ENCODE results near the gene PLD3. TPM values are rescaled to one million over a fixed set of nuclear protein-coding genes. Genes with fewer than 3 reads are reported as not detected.

The PLD3 gene
- total RNA-seq, 2 experiments from 2014 or later: 54.4 to 56.7 TPM

GRCh38 chr19:40387155-40387554 is 38.7 kb downstream of the PLD3 start:
- Mint-ChIP-seq H3K36me3 (ENCODE audit: low read depth) (no peaks in the 10 kb centered on the region), H3K27me3 (no peaks in the 10 kb centered on the region), H3K4me3 (no peak overlapping the region), H3K4me1 (ENCODE audit: low read depth) (no peaks in the 10 kb centered on the region), H3K9me3 (no peaks in the 10 kb centered on the region), H3K27ac (no peak overlapping the region)
- DNase-seq (no peak), ATAC-seq (no peak)
- ChIA-PET POLR2A (interaction anchor here (0.6 kb wide), 1 partner anchor 12 kb away, joined by 3 read pairs; no protein-coding TSS in a partner anchor), CTCF (interaction anchor here (1.3 kb wide), 2 partner anchors 77 to 82 kb away, joined by 3 to 4 read pairs; no protein-coding TSS in a partner anchor)
- intact Hi-C loops (cut with micrococcal nuclease): no loop called here
- TF ChIP-seq CTCF (IDR thresholded peaks at IDR 0.05): no peak

GRCh38 chr19:40388481-40388880 is 40.0 kb downstream of the PLD3 start:
- no peaks in the 10 kb centered on the region for H3K9me3 Mint-ChIP-seq
- ATAC-seq (no peak), DNase-seq (no peak)
- TF ChIP-seq CTCF (IDR thresholded peaks at IDR 0.05): no peak
- no peaks in the 10 kb centered on the region for H3K4me1 Mint-ChIP-seq (ENCODE audit: low read depth)
- CTCF ChIA-PET: no interaction called here
- intact Hi-C loops (cut with micrococcal nuclease): no loop called here
- no peak overlapping the region for H3K27ac Mint-ChIP-seq
- no peak overlapping the region for H3K4me3 Mint-ChIP-seq
- no peaks in the 10 kb centered on the region for H3K27me3 Mint-ChIP-seq
- H3K36me3 Mint-ChIP-seq (ENCODE audit: low read depth): no peaks in the 10 kb centered on the region
- POLR2A ChIA-PET: no interaction called here

GRCh38 chr19:40389404-40390083 is 41.0 kb downstream of the PLD3 start:
- Mint-ChIP-seq H3K9me3 (no peaks in the 10 kb centered on the region), H3K27me3 (no peaks in the 10 kb centered on the region), H3K4me3 (no peak overlapping the region), H3K36me3 (ENCODE audit: low read depth) (no peaks in the 10 kb centered on the region), H3K27ac (no peak overlapping the region), H3K4me1 (ENCODE audit: low read depth) (no peaks in the 10 kb centered on the region)
- ATAC-seq (no peak), DNase-seq (no peak)
- intact Hi-C loops (cut with micrococcal nuclease): no loop called here
- TF ChIP-seq CTCF (IDR thresholded peaks at IDR 0.05): no peak
- ChIA-PET POLR2A (interaction anchor here (0.6 kb wide), 1 partner anchor 198 kb away, joined by 3 read pairs; no protein-coding TSS in a partner anchor), CTCF (interaction anchor here (0.7 kb wide), 1 partner anchor 84 kb away, joined by 3 read pairs; no protein-coding TSS in a partner anchor)

GRCh38 chr19:40390084-40390742 is 41.7 kb downstream of the PLD3 start, which contains the start of gene HIPK4:
Gene HIPK4, minus strand, starts transcription at chr19:40390181. Its CDS starts 279 bp downstream, at chr19:40389902.
- H3K4me3 Mint-ChIP-seq: no peak within 1 kb of the TSS
- no peaks in the 10 kb centered on the region for H3K27me3 Mint-ChIP-seq
- ChIA-PET POLR2A (no interaction called here), CTCF (interaction anchor here (1.2 kb wide), 1 partner anchor 85 kb away, joined by 3 read pairs; no protein-coding TSS in a partner anchor)
- H3K36me3 Mint-ChIP-seq (ENCODE audit: low read depth): no peaks in the 10 kb centered on the region
- DNase-seq (no peak), ATAC-seq (no peak)
- H3K4me1 Mint-ChIP-seq (ENCODE audit: low read depth): no peaks in the 10 kb centered on the region
- no peak for TF ChIP-seq CTCF (IDR thresholded peaks at IDR 0.05)
- intact Hi-C loops (cut with micrococcal nuclease): no loop called here
- H3K9me3 Mint-ChIP-seq: no peaks in the 10 kb centered on the region
- H3K27ac Mint-ChIP-seq: no peak within 1 kb of the TSS

- Mint-ChIP-seq H3K4me3 (no peak overlapping the region), H3K9me3 (no peaks in the 10 kb centered on the region), H3K36me3 (ENCODE audit: low read depth) (no peaks in the 10 kb centered on the region), H3K4me1 (ENCODE audit: low read depth) (no peaks in the 10 kb centered on the region), H3K27me3 (no peaks in the 10 kb centered on the region), H3K27ac (no peak overlapping the region)
- DNase-seq (no peak), ATAC-seq (no peak)
- intact Hi-C loops (cut with micrococcal nuclease): no loop called here
- no peak for TF ChIP-seq CTCF (IDR thresholded peaks at IDR 0.05)
- ChIA-PET POLR2A (no interaction called here), CTCF (no interaction called here)
These were observed 43.6 kb downstream of the PLD3 start for GRCh38 chr19:40392123-40392522.
